Type B pancreatic cell (in vitro differentiated cells): Measurements from ENCODE around the gene MTA1. TPM values are rescaled to one million over a fixed set of nuclear protein-coding genes. Genes with fewer than 3 reads are reported as not detected.

Source experiments
- DNase-seq: peaks from one replicate; pipeline ENCODE4 v3.0.0; 2021; ENCODE audit warnings: mixed read lengths; ENCODE audit not compliant: unreplicated experiment; ENCODE audit errors: extremely low spot score
- H3K27ac Mint-ChIP-seq: 2 replicates; pipeline ENCODE4 v1.8.0; 2021; ENCODE audit warnings: mild to moderate bottlenecking, mixed read lengths
- H3K27me3 Mint-ChIP-seq: 2 replicates; pipeline ENCODE4 v1.8.0; 2021; ENCODE audit warnings: mixed read lengths
- H3K36me3 Mint-ChIP-seq: 2 replicates; pipeline ENCODE4 v1.8.0; 2021; ENCODE audit warnings: mixed read lengths
- H3K4me1 Mint-ChIP-seq: one replicate; pipeline ENCODE4 v1.8.0; 2021; ENCODE audit warnings: mixed read lengths; ENCODE audit not compliant: unreplicated experiment
- H3K4me3 Mint-ChIP-seq: 2 replicates; pipeline ENCODE4 v1.8.0; 2021; ENCODE audit warnings: mild to moderate bottlenecking, mixed read lengths
- H3K9me3 Mint-ChIP-seq: 2 replicates; pipeline ENCODE4 v1.8.0; 2021; ENCODE audit warnings: mixed read lengths
- CTCF ChIP-seq: fragments of 200-600 bp; sonication (generic); conservative IDR thresholded peaks from 2 replicates; pipeline ENCODE4 v1.5.0; 2021; ENCODE audit warnings: antibody characterized with exemption, mild to moderate bottlenecking
- total RNA-seq: library from RNA; stranded (reverse); gene quantifications from 2 replicates; pipeline ENCODE4 v1.2.1, GENCODE V29; 2021; ENCODE audit warnings: low replicate concordance

MTA1 gene
- total RNA-seq, 1 donor from 2014 or later = 194 TPM

GRCh38 chr14:105500036-105500725 lies 80.6 kb downstream of the MTA1 start:
- no peak for TF ChIP-seq CTCF
- no peak for DNase-seq
- H3K27ac Mint-ChIP-seq = no peak overlapping the region
- H3K4me1 Mint-ChIP-seq = peaks cover 4% of the 10 kb centered on the region
- H3K9me3 Mint-ChIP-seq = no peaks in the 10 kb centered on the region
- H3K36me3 Mint-ChIP-seq = no peaks in the 10 kb centered on the region
- no peaks in the 10 kb centered on the region for H3K27me3 Mint-ChIP-seq
- H3K4me3 Mint-ChIP-seq = no peak overlapping the region

DNA sequence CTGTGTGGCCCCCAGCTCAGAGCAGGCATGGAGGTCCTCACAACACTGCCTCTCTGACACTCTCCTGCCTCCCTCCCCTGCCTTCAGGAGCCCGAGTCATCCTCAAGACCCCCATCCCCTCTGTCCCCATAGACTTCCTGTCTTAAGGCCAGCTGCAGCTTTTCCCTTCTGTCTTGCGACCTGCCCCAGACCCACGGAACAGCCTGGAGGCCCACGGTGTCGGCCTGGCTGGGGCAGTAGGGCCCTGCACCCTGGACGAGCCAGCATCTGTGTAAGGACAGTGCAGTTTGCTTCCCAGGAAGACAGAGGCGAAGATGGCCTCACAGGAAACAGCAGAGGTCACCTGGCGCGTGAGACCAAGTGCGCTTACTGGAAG lies 81.1 kb downstream of the MTA1 start:
- H3K4me1 Mint-ChIP-seq = peaks cover 4% of the 10 kb centered on the region
- H3K36me3 Mint-ChIP-seq = no peaks in the 10 kb centered on the region
- H3K27ac Mint-ChIP-seq = no peak overlapping the region
- no peak for DNase-seq
- no peaks in the 10 kb centered on the region for H3K27me3 Mint-ChIP-seq
- no peak for TF ChIP-seq CTCF
- no peaks in the 10 kb centered on the region for H3K9me3 Mint-ChIP-seq
- H3K4me3 Mint-ChIP-seq = no peak overlapping the region

DNA sequence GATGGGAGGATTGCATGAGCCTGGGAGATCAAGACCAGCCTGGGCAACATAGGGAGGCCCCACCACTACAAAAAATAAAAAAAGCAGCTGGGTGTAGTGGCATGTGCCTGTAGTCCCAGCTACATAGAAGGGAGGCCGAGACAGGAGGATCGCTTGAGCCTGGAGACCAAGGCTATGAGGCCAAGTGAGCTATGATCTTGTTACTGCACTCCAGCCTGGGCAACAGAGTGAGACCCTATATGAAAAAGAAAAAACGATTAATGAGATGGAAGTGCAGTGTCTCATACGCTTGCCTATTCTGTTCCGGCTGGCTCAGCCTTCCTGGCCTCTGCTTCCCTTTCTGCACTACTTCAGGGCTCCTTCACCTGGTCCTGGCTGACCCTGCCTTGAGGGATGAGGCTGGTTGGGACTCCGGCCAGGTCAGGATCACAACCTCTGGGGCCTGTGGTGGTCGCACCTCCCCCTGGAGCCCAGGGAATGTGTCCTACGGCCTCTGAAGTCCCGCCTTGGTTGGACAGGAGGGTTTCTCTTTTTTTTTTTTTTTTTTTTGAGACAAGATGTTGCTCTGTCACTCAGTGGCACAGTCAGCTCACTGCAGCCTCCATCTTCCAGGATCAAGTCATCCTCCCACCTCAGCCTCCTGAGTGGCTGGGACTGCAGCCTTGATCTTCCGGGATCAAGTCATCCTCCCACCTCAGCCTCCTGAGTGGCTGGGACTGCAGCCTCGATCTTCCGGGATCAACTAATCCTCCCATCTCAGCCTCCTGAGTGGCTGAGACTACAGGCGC lies 82.1 kb downstream of the MTA1 start:
- H3K4me1 Mint-ChIP-seq = peaks cover 4% of the 10 kb centered on the region
- DNase-seq = no peak
- H3K4me3 Mint-ChIP-seq = no peak overlapping the region
- no peak for TF ChIP-seq CTCF
- no peaks in the 10 kb centered on the region for H3K36me3 Mint-ChIP-seq
- no peaks in the 10 kb centered on the region for H3K9me3 Mint-ChIP-seq
- H3K27ac Mint-ChIP-seq = no peak overlapping the region
- H3K27me3 Mint-ChIP-seq = no peaks in the 10 kb centered on the region

- no peak overlapping the region for H3K27ac Mint-ChIP-seq
- DNase-seq = no peak
- H3K36me3 Mint-ChIP-seq = no peaks in the 10 kb centered on the region
- peaks cover 3% of the 10 kb centered on the region for H3K27me3 Mint-ChIP-seq
- H3K9me3 Mint-ChIP-seq = no peaks in the 10 kb centered on the region
- H3K4me1 Mint-ChIP-seq = peaks cover 4% of the 10 kb centered on the region
- no peak overlapping the region for H3K4me3 Mint-ChIP-seq
- no peak for TF ChIP-seq CTCF
These were observed 83.0 kb downstream of the MTA1 start for GRCh38 chr14:105502446-105503295.

GRCh38 chr14:105503296-105503640 lies 83.6 kb downstream of the MTA1 start:
- Mint-ChIP-seq H3K27ac (no peak overlapping the region), H3K36me3 (no peaks in the 10 kb centered on the region), H3K4me1 (peaks cover 4% of the 10 kb centered on the region), H3K9me3 (no peaks in the 10 kb centered on the region), H3K27me3 (peaks cover 7% of the 10 kb centered on the region), H3K4me3 (no peak overlapping the region)
- DNase-seq = no peak
- TF ChIP-seq CTCF = no peak
